ENCODE data around the gene CRACDL. TPM values are rescaled to one million over a fixed set of nuclear protein-coding genes. Genes with fewer than 3 reads are reported as not detected.

The CRACDL gene
- total RNA-seq, 1 donor from 2014 or later = 18.4 TPM

GRCh38 chr2:98750593-98751282 is 185.3 kb downstream of the CRACDL start:
- no peak for DNase-seq (ENCODE audit: low spot score)

DNA sequence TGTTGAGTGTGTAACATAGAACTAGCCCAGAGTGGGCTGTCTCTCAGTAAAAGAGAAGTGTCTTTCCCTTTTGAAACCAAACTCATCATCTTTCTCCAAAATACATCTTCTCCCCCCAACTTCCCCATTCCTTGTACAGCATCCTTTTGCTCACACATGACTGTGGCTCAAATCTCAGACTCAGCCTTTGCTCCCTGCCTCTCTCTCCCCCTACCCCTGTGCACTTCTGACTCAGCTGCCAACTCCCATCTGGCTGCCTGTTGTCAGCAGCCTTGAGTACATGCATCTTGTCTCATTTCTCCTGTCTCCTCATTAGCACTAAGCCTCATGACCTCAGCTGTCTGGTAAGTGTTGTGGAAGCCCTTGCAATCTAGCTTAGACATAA is 187.0 kb downstream of the CRACDL start:
- peak; percentile 46 for DNase-seq (ENCODE audit: low spot score)

DNA sequence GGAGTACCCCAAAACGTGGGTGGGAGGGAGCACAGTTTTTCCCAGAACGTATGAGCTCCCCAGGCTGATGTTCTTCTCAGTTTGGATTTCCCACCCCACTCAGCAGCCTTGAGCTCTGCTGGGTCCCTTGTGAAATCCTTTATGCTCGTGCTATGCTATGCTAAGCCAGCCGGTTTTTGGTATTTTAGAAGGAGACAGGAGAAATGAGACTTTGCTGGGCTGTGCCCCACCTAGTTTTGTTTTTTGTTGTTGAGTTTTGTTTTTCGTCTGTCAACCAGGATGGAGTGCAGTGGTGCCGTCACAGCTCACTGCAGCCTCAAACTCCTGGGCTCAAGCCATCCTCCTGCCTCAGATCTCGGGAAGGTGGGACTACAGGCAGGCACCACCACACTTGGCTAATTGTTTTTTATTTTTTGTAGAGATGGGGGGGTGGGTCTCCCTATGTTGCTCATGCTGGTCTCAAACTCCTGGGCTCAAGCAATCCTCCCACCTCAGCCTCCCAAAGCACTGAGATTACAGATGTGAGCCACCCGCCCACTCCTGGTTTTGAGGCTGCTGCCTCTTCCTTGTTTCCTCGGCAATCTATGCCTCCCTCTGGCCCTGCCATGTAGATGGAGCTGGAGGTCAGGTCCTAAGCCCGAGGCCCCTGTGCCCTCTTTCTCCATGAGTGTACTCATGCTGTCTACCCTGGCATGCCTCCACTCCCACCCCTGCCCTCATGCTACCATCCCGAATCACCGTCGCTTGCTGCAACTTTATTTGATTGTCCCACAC is 187.5 kb downstream of the CRACDL start:
- DNase-seq (ENCODE audit: low spot score) = no peak

DNA sequence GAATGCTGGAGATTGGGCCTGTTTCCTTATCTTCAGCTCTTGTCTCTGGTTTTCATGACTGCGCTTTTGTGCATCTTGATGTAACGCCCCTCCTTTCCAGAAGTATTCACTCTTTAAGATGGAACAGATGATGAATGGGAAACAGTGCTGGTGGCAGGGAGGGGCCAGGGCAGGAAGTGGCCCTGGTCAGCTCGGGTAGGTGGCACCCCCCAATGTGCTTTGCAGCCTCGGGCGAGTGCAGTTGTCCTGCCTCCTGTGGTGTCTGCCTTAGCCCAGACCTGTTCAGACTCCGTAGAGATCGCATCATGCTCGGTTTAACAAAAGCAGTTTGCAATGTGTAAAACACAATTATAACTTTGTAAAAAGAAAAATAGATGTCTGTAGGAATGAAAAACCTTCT is 188.1 kb downstream of the CRACDL start:
- DNase-seq (ENCODE audit: low spot score) = no peak

DNA sequence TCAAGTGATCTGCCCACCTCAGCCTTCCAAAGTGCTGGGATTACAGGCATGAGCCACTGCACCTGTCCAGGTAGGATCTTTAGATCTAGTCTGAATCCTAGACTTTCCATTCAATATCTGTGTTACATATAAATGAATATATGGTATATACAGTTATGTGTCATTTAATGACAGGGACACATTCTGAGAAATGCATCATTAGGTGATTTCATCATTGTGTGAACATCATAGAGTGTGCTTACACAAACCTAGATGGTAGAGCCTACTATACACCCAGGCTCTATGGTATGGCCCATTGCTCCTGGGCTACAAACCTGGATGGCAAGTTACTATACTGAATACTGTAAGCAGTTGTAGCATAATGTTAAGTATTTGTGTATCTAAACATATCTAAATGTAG is 189.6 kb downstream of the CRACDL start:
- no peak for DNase-seq (ENCODE audit: low spot score)

DNA sequence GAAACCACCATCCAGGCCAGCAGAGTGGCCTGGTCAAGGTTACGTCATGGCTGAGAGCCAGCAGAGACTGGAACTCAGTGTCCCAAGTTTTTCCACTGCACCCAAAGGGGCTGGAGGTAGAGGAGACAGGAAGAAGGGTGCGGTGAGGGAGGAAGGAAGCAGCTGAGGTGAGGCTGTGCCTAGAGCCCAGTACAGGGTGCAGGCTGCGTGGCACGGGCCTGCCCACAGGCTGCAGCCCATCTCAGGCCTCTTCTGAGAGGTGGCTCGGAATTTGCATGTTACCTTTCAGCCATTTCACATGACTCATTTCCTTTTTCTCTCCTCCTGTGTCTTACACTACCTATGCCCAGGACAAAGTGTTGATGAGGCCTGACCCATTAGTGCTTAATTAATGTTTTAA is 191.4 kb downstream of the CRACDL start:
- DNase-seq (ENCODE audit: low spot score) = no peak

Other genes starting within 250 kb of the CRACDL start
- gene MGAT4A, start 205.1 kb downstream of the CRACDL start, total RNA-seq = 34.4 TPM
- gene C2orf15, start 205.5 kb upstream of the CRACDL start, total RNA-seq = 5.8 TPM
- 9.3 TPM for gene TSGA10, start 218.7 kb upstream of the CRACDL start, total RNA-seq
- 6.5 TPM for gene LIPT1, start 218.7 kb upstream of the CRACDL start, total RNA-seq
- gene MITD1, start 244.8 kb upstream of the CRACDL start, total RNA-seq = 21.5 TPM
- gene MRPL30, start 245.0 kb upstream of the CRACDL start, total RNA-seq = 19.7 TPM